H9 (cell line): Measurements from ENCODE around the gene NHERF2. TPM values are rescaled to one million over a fixed set of nuclear protein-coding genes. Genes with fewer than 3 reads are reported as not detected.

Experiments used
- DNase-seq: peaks from one replicate; pipeline ENCODE4 v3.0.0-alpha.2; 2017
- H2AFZ ChIP-seq: one replicate; pipeline ENCODE4 v1.6.1; 2013; ENCODE audit warnings: mild to moderate bottlenecking, low read length, control low read depth, moderate library complexity
- H2AK5ac ChIP-seq: 2 replicates; pipeline ENCODE4 v1.6.1; 2013; ENCODE audit warnings: low read length, control low read depth, mixed read lengths; ENCODE audit not compliant: insufficient read length
- H2BK120ac ChIP-seq: one replicate; pipeline ENCODE4 v1.6.1; 2013; ENCODE audit warnings: low read depth, mild to moderate bottlenecking, low read length, control low read depth, inconsistent platforms; ENCODE audit not compliant: poor library complexity, severe bottlenecking
- H2BK12ac ChIP-seq: 2 replicates; pipeline ENCODE4 v1.6.1; 2013; ENCODE audit warnings: low read length, control low read depth, mixed read lengths, low read depth; ENCODE audit not compliant: insufficient read length
- H2BK15ac ChIP-seq: 2 replicates; pipeline ENCODE4 v1.6.1; 2013; ENCODE audit warnings: low read depth, low read length, control low read depth
- H2BK20ac ChIP-seq: one replicate; pipeline ENCODE4 v1.6.1; 2013; ENCODE audit warnings: low read depth, mild to moderate bottlenecking, low read length, control low read depth, inconsistent platforms; ENCODE audit not compliant: poor library complexity, severe bottlenecking
- H2BK5ac ChIP-seq: 2 replicates; pipeline ENCODE4 v1.6.1; 2013; ENCODE audit warnings: low read length, control low read depth, mixed read lengths; ENCODE audit not compliant: insufficient read length
- H3K14ac ChIP-seq: 2 replicates; pipeline ENCODE4 v1.6.1; 2013; ENCODE audit warnings: low read length, control low read depth; ENCODE audit not compliant: insufficient read depth
- H3K18ac ChIP-seq: 2 replicates; pipeline ENCODE4 v1.6.1; 2013; ENCODE audit warnings: low read depth, mild to moderate bottlenecking, mixed read lengths, low read length, control low read depth; ENCODE audit not compliant: insufficient read length
- H3K23ac ChIP-seq: 2 replicates; pipeline ENCODE4 v1.6.1; 2013; ENCODE audit warnings: low read length, control low read depth, mixed read lengths, low read depth; ENCODE audit not compliant: insufficient read length
- H3K23me2 ChIP-seq: 2 replicates; pipeline ENCODE4 v1.6.1; 2013; ENCODE audit warnings: low read depth, mild to moderate bottlenecking, mixed read lengths, low read length, control low read depth; ENCODE audit not compliant: insufficient read length, poor library complexity, severe bottlenecking
- H3K27ac ChIP-seq: 2 replicates; pipeline ENCODE4 v1.5.1; 2013; ENCODE audit warnings: low read length, control low read depth, mixed read lengths, low read depth; ENCODE audit not compliant: insufficient read length
- H3K27me3 ChIP-seq: 2 replicates; pipeline ENCODE4 v1.6.1; 2013; ENCODE audit warnings: low read length, control low read depth, inconsistent platforms; ENCODE audit not compliant: insufficient read depth
- H3K4ac ChIP-seq: 2 replicates; pipeline ENCODE4 v1.6.1; 2013; ENCODE audit warnings: low read depth, mild to moderate bottlenecking, control low read depth, inconsistent platforms, low read length, moderate library complexity
- H3K4me1 ChIP-seq: 2 replicates; pipeline ENCODE4 v1.6.1; 2013; ENCODE audit warnings: low read length, control low read depth, inconsistent platforms; ENCODE audit not compliant: insufficient read depth
- H3K4me2 ChIP-seq: 2 replicates; pipeline ENCODE4 v1.6.1; 2013; ENCODE audit warnings: low read length, control low read depth, mixed read lengths; ENCODE audit not compliant: insufficient read length, insufficient read depth
- H3K56ac ChIP-seq: 2 replicates; pipeline ENCODE4 v1.6.1; 2013; ENCODE audit warnings: low read depth, mild to moderate bottlenecking, mixed read lengths, low read length, control low read depth; ENCODE audit not compliant: insufficient read length
- H3K79me1 ChIP-seq: 2 replicates; pipeline ENCODE4 v1.6.1; 2013; ENCODE audit warnings: low read depth, mild to moderate bottlenecking, moderate library complexity, low read length, control low read depth, inconsistent platforms; ENCODE audit not compliant: insufficient read depth, poor library complexity, severe bottlenecking
- H3K79me2 ChIP-seq: 2 replicates; pipeline ENCODE4 v1.6.1; 2013; ENCODE audit warnings: low read length, control low read depth, inconsistent platforms; ENCODE audit not compliant: insufficient read depth
- H3K9ac ChIP-seq: 2 replicates; pipeline ENCODE4 v1.6.1; 2013; ENCODE audit warnings: low read length, control low read depth, mixed read lengths; ENCODE audit not compliant: insufficient read length; ENCODE audit errors: extremely low read depth
- H3K9me3 ChIP-seq: one replicate; pipeline ENCODE4 v1.6.1; 2013; ENCODE audit warnings: low read depth, low read length, inconsistent platforms; ENCODE audit not compliant: control insufficient read depth
- H3T11ph ChIP-seq: one replicate; pipeline ENCODE4 v1.6.1; 2013; ENCODE audit warnings: mild to moderate bottlenecking, low read length, control low read depth, inconsistent platforms
- H4K20me1 ChIP-seq: one replicate; pipeline ENCODE4 v1.6.1; 2013; ENCODE audit not compliant: control insufficient read depth, insufficient read length, insufficient read depth
- H4K5ac ChIP-seq: 2 replicates; pipeline ENCODE4 v1.6.1; 2013; ENCODE audit warnings: low read depth, mild to moderate bottlenecking, mixed read lengths, low read length, control low read depth; ENCODE audit not compliant: insufficient read length
- H4K8ac ChIP-seq: replicated peaks from 2 replicates; pipeline ENCODE4 v1.6.1; 2013; ENCODE audit warnings: low read length, control low read depth, mixed read lengths, low read depth; ENCODE audit not compliant: insufficient read length
- H4K91ac ChIP-seq: 2 replicates; pipeline ENCODE4 v1.6.1; 2013; ENCODE audit warnings: low read depth, mild to moderate bottlenecking, moderate library complexity, mixed read lengths, low read length, control low read depth; ENCODE audit not compliant: insufficient read length
- H3K27ac Mint-ChIP-seq, 3 experiments: 2 replicates in 2 of 3; 3 replicates in 1 of 3; pipeline ENCODE4 v1.8.0; 2020 to 2021; ENCODE audit warnings: mixed read lengths in 3 of 3, mild to moderate bottlenecking in 1 of 3, moderate library complexity in 1 of 3
- H3K27me3 Mint-ChIP-seq: 2 replicates; pipeline ENCODE4 v1.8.0; 2021; ENCODE audit warnings: low read depth, mild to moderate bottlenecking, moderate library complexity, mixed read lengths
- H3K36me3 Mint-ChIP-seq, 3 experiments: 2 replicates in 2 of 3; 3 replicates in 1 of 3; pipeline ENCODE4 v1.8.0; 2020 to 2021; ENCODE audit warnings: low read depth in 3 of 3, mixed read lengths in 3 of 3; ENCODE audit not compliant: insufficient read depth in 1 of 3
- H3K4me1 Mint-ChIP-seq, 2 experiments: 2 replicates each; pipeline ENCODE4 v1.8.0; 2020; ENCODE audit warnings: mixed read lengths in 2 of 2
- H3K4me3 Mint-ChIP-seq, 2 experiments: 2 replicates in 1 of 2; 3 replicates in 1 of 2; pipeline ENCODE4 v1.8.0; 2020 to 2021; ENCODE audit warnings: mild to moderate bottlenecking in 2 of 2, mixed read lengths in 2 of 2, moderate library complexity in 1 of 2
- H3K9me3 Mint-ChIP-seq, 2 experiments: 2 replicates in 1 of 2; 3 replicates in 1 of 2; pipeline ENCODE4 v1.8.0; 2020; ENCODE audit warnings: mild to moderate bottlenecking in 2 of 2, mixed read lengths in 2 of 2, moderate library complexity in 1 of 2
- CTCF ChIP-seq: fragments of 200-600 bp; sonication (generic); conservative IDR thresholded peaks from 3 replicates; pipeline ENCODE4 v1.8.0; 2021; ENCODE audit warnings: antibody characterized with exemption, mild to moderate bottlenecking
- WGBS: extraction: QIAGEN DNeasy Blood & Tissue Kit; methylation state at CpG from one replicate; pipeline ENCODE4 v1.1.7; 2013; ENCODE audit warnings: missing lambda C conversion rate, low lambda C conversion rate, mixed read lengths; ENCODE audit not compliant: insufficient read length; ENCODE audit errors: extremely low coverage; 5-methylcytosine and 5-hydroxymethylcytosine counted together
- total RNA-seq: library from RNA; stranded (reverse); gene quantifications from 2 replicates; pipeline ENCODE4 v1.2.1, GENCODE V29; 2021

The NHERF2 gene
- total RNA-seq, 1 experiment from 2014 or later = 15.3 TPM

- Histone ChIP-seq H4K91ac (no peak overlapping the region), H3K4me2 (no peak overlapping the region), H3K56ac (no peak overlapping the region), H3T11ph (no peak overlapping the region), H3K4me1 (no peaks in the 10 kb centered on the region), H4K8ac (no peak overlapping the region), H4K5ac (no peak overlapping the region), H2BK15ac (no peak overlapping the region), H2BK120ac (no peak overlapping the region), H2AFZ (no peak overlapping the region), H2BK20ac (no peak overlapping the region), H3K4ac (no peak overlapping the region), H2AK5ac (no peak overlapping the region), H3K23me2 (no peaks in the 10 kb centered on the region), H3K27ac (no peak overlapping the region), H3K14ac (no peak overlapping the region), H3K27me3 (no peaks in the 10 kb centered on the region), H3K23ac (no peak overlapping the region), H2BK12ac (no peak overlapping the region), H3K18ac (no peak overlapping the region), H2BK5ac (no peak overlapping the region), H4K20me1 (no peaks in the 10 kb centered on the region), H3K79me2 (no peaks in the 10 kb centered on the region), H3K79me1 (no peaks in the 10 kb centered on the region), H3K9me3 (no peaks in the 10 kb centered on the region), H3K9ac (no peak overlapping the region)
- no peak overlapping the region for H3K4me3 Mint-ChIP-seq
- no peaks in the 10 kb centered on the region for H3K9me3 Mint-ChIP-seq
- TF ChIP-seq CTCF = no peak
- whole genome bisulfite sequencing = no CpG with 5 or more reads among the region's 34 CpGs
- H3K27ac Mint-ChIP-seq = peak overlapping the region in 1 of 3 experiments; percentile 80; a peak in 2 of 7 replicates
- H3K27me3 Mint-ChIP-seq = no peaks in the 10 kb centered on the region
- no peak for DNase-seq
- H3K4me1 Mint-ChIP-seq = no peaks in the 10 kb centered on the region
- H3K36me3 Mint-ChIP-seq = peaks cover 9 to 49% (median 48%) of the 10 kb centered on the region in 3 experiments; a peak in 6 of 7 replicates
These were observed 44.9 kb downstream of the NHERF2 start for GRCh38 chr16:2071454-2072202.
